DOHH2 (cell line): ENCODE measurements around the gene NUDC.

Experiments used
- EZH2phosphoT487 ChIP-seq: fragments of 200-600 bp; sonication (generic); IDR thresholded peaks from 2 replicates; pipeline ENCODE4 v1.6.1; 2017; ENCODE audit warnings: borderline replicate concordance, mild to moderate bottlenecking, antibody characterized with exemption, low read length, moderate library complexity, mixed read lengths
- TF ChIP-seq, protein P1 (sequence below): fragments of 200-600 bp; sonication (generic); IDR thresholded peaks from one replicate; pipeline ENCODE4 v1.5.1; 2014; ENCODE audit warnings: antibody characterized with exemption, mild to moderate bottlenecking, low read depth, low read length; ENCODE audit not compliant: poor library complexity, severe bottlenecking

DNA sequence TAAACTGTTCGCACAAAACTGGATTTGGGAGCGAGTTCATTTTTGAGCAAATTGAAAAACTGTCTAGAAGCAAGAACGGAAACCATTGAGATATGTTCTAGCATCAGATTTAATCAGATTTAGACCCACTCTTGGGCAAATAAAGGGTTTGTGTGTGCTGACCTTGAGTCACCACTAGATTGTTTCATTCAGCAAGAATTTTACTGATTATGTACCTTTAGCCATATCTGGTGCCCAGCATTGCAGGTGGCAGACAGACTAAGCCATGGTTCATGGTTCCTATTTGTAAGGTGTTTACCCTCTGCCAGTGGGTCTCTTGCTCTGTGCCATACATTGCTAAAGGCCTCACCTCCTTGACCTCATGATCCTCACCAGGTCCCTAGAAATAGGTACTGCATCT, 1.4 kb downstream of the NUDC start:
- TF ChIP-seq, protein P1, sequence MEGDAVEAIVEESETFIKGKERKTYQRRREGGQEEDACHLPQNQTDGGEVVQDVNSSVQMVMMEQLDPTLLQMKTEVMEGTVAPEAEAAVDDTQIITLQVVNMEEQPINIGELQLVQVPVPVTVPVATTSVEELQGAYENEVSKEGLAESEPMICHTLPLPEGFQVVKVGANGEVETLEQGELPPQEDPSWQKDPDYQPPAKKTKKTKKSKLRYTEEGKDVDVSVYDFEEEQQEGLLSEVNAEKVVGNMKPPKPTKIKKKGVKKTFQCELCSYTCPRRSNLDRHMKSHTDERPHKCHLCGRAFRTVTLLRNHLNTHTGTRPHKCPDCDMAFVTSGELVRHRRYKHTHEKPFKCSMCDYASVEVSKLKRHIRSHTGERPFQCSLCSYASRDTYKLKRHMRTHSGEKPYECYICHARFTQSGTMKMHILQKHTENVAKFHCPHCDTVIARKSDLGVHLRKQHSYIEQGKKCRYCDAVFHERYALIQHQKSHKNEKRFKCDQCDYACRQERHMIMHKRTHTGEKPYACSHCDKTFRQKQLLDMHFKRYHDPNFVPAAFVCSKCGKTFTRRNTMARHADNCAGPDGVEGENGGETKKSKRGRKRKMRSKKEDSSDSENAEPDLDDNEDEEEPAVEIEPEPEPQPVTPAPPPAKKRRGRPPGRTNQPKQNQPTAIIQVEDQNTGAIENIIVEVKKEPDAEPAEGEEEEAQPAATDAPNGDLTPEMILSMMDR, result no peak
- no peak for TF ChIP-seq EZH2phosphoT487
